Right lung (tissue), 10 donors: ENCODE results near the gene KCNK5. TPM values are rescaled to one million over a fixed set of nuclear protein-coding genes. Genes with fewer than 3 reads are reported as not detected.

Experiments used
- DNase-seq, 2 donors: peaks; one replicate each; pipeline ENCODE4 v3.0.0-alpha.2; 2013
- long read RNA-seq, 8 donors: transcript quantifications; one replicate each; lab custom pipeline, GENCODE V29; 2026
- polyA plus RNA-seq, 5 donors: library from polyadenylated mRNA; unstranded; fragments of 120-200 nt; gene quantifications; one replicate each; pipeline versions ENCODE4 v1.2.1 to v1.2.3, GENCODE V29; 2013; ENCODE audit warnings: inconsistent platforms in 1 of 5, low replicate concordance in 1 of 5; ENCODE audit not compliant: insufficient read length in 5 of 5, insufficient read depth in 1 of 5

Gene KCNK5, protein sequence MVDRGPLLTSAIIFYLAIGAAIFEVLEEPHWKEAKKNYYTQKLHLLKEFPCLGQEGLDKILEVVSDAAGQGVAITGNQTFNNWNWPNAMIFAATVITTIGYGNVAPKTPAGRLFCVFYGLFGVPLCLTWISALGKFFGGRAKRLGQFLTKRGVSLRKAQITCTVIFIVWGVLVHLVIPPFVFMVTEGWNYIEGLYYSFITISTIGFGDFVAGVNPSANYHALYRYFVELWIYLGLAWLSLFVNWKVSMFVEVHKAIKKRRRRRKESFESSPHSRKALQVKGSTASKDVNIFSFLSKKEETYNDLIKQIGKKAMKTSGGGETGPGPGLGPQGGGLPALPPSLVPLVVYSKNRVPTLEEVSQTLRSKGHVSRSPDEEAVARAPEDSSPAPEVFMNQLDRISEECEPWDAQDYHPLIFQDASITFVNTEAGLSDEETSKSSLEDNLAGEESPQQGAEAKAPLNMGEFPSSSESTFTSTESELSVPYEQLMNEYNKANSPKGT
- polyA plus RNA-seq = 10 to 100 TPM; 17.8 to 28.6 (median 27.5) TPM
- long read RNA-seq, donor 1, partial matches to known transcripts = 17 of 21 reads
- long read RNA-seq, donor 1, other reads (novel, unspliced or antisense) = 0 of 21 reads
- long read RNA-seq, donor 2, partial matches to known transcripts = 0 of 4 reads
- long read RNA-seq, donor 2, other reads (novel, unspliced or antisense) = 0 of 4 reads
- long read RNA-seq, donor 3, partial matches to known transcripts = 0 of 1 reads
- long read RNA-seq, donor 3, other reads (novel, unspliced or antisense) = 0 of 1 reads
- long read RNA-seq, donor 4, partial matches to known transcripts = 5 of 8 reads
- long read RNA-seq, donor 4, other reads (novel, unspliced or antisense) = 0 of 8 reads
- long read RNA-seq, donor 5, partial matches to known transcripts = 7 of 11 reads
- long read RNA-seq, donor 5, other reads (novel, unspliced or antisense) = 0 of 11 reads
- long read RNA-seq, donor 6, transcript KCNK5-201 (5 exons, 3,756 nt) = major isoform, 9 of 18 reads
- long read RNA-seq, donor 6, partial matches to known transcripts = 9 of 18 reads
- long read RNA-seq, donor 6, other reads (novel, unspliced or antisense) = 0 of 18 reads
- long read RNA-seq, donor 7, partial matches to known transcripts = 9 of 12 reads
- long read RNA-seq, donor 7, other reads (novel, unspliced or antisense) = 0 of 12 reads
- long read RNA-seq, donor 8, partial matches to known transcripts = 0 of 1 reads
- long read RNA-seq, donor 8, other reads (novel, unspliced or antisense) = 0 of 1 reads

DNA sequence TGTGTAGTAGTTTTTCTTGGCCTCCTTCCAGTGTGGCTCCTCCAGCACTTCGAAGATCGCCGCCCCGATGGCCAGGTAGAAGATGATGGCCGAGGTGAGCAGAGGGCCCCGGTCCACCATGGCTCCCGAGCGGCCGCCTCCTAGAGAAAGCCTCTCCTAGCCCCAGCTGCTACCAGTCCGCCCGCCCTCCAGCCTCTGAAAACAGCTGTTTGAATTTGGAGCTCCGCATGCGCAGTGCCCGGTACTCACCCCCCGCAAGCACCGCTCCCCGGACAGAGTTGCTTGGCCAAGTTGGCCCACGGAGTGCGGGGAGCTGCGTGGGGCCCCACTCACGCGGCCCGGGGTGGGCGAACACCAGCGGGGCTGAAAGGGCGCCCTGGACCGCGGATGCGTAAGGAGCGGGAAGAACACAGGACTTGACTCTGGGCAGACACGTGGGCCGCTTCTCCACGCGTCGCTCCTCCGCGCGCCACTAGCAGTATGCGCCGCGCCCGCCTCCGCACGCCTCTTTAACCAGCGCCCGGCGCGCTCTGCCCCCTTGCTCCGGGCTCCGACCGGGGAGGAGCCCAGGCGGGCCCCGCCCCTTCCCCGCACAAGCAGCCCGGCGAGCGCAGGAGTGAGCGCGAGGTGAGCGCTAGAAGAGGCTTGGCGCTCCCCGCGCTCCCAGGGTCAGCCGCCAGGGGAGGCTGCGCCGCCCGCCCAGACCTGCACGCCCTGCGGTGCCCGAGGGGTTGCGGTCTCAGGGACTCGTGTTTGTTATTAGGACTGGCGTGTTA is at the start of gene KCNK5:
TSS of gene KCNK5 (minus strand) at position 484 of the 776 bp plus-strand sequence. CDS start at position 120, 364 bp downstream.
- peak; percentile 73 to 79 for DNase-seq

DNA sequence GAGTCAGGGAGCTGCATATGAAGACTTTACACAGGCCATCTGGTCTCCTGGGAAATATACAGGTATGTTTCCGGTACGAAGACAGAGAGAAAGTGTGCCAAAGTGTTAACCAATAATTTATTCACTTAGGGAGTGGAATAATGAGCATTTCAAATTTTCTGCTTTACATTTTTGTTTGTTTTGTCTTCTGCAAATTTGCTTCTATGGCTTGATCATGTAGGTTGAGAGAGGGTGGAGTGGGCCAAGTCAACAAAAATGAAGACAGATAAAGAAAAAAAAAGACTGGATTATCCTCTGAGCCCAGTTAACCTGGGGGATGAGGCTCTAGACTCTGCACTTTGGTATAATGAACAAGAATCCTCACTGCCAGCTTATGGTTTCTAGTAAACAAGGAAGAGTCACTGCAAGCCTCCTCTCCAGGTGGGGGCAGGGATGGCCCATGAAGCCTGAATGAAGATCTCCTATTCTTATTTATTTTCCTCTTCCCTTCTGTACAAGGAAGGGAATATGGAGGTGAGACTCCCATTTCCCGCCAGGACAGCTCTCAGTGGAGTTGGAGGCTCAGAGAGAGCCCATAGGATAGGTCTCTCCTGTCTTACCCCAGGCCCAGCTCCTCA is 47.2 kb upstream of the KCNK5 start:
- DNase-seq = no peak

DNA sequence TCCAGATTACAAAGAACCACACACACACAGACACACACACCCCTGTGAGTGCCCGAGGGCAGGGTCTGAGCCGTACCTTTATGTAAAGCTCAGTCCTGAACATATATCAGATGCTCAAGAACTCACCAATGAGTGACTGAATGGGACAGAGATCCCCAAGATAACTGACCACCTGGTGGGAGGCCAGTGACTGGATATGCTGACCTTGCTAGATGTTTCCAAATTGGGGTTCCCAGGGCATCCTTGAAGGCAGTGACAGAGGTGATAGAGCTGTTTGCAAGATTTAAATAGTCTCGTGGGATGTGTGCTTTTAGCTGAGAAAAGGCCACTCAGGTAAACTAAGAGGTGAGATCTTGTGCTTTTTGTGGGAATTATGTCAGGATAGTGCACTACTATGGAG is 45.6 kb upstream of the KCNK5 start:
- DNase-seq = no peak

DNA sequence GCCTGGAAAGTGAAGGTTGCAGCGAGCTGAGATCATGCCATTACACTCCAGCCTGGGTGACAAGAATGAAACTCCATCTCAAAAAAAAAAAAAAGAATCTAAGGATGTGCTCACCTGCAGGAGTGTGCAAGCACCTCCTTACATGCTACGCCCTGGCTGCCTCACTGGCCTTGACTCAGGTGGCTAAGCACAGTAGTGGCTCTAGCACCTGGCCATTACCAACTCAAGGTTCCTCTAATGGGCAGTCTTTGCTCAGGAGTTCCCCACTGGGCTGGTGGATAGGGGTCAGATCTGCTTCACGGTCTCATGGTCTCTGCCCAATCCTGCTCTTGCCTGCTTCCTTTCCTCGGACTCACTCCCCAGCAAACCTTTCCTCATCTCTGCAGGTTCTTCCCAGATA is 45.2 kb upstream of the KCNK5 start:
- DNase-seq = no peak

DNA sequence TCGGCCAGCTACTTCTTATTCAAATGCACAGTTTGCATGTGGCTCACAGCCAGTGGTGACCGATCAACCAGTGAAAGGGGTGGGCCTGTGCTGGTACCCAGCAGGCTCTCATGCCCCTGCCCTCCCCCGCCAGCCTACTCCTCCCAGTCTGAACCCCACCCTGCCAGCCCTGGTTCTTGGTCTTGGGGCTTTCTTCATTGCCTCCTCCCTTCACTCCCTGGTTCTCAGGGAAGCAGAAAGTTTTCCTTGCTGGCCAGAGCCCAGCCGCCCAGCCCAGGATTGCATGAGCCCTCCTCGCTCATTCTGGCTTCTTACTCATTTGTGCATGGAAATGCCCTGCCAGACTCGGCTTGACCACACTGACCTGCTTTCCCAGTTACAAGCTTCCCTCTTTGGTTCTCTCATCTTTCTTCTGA is 44.1 kb upstream of the KCNK5 start:
- DNase-seq = no peak

DNA sequence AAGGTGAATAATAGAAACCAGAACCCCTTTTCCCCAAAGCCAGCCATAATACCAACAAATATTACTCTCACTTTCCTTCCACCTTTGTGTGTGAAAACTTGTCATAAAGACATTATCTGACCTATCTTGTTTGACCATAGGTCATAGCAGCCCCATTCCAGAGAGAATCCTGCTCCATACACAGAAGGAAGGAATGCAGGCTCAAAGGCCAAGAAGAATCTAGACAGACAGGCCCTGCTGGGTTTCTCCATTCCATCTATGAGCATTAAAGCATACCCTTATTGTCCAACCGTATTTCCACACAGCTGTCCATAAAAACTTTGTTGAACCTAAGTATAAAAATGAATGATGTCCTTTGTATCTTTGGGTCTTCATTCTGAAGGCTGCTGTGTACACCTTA is 40.7 kb upstream of the KCNK5 start:
- no peak for DNase-seq

DNA sequence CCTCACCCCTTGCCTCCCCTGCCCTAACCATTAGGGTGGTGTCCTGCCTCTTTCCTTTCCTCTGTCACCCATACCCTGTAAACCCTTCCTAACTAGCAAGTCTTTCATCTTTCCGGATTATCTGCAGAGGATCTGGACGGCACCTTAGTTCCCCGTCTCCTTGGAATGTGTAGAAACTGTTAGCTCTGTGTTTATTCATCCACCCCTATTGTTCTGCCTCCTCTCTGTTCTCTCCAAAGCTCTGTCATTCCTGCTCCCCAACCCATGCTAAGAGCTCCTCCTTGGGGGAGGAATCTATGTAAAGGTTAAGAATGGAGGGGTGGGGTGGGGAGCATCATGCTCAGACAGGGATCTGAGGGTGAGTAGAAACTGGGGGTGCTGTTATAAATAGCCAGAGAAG is 39.4 kb upstream of the KCNK5 start:
- DNase-seq = no peak

DNA sequence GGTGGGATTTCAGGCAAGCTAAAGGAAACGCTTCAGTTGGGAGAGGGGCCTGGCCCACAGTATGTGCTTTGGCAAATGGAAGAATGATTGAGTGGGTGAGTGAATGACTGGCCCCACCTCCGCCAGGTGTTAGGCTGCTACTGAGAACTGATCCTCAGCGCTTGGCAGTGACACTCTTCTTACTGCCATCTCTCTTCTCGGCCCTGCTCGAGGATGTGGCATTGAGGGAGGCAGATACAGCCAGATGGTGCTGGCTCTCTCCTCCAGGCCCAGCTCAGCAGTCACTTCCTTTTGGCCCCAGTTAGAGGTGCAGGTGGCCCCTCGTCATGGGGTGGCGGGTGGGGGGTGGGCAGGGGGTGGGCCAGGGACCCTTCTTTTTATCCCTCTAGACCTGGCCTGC is 38.9 kb upstream of the KCNK5 start:
- no peak for DNase-seq

DNA sequence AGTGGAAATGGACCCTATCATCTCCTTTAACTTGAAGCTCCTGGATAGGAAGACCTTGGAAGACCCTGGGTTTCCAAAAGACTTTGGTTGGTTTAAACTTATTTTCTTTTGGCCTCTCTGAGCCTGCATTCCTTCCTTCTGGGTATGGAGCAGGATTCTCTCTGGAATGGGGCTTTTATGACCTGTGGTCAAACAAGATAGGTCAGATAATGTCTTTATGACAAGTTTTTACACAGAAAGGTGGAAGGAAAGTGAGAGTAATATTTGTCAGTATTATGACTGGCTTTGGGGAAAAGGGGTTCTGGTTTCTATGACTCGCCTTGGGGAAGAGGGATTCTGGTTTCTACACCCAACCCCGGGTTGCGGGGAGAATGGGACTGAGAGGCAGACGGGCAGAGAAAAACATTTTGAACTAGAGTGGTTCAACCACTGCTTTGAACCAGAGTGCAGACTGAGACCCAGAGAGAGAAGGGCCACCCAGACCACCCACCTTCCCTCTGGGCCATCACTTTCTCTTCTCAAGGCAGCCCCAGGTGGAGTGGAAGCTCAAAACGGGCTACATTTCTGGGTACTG is 37.6 kb upstream of the KCNK5 start:
- DNase-seq = no peak

DNA sequence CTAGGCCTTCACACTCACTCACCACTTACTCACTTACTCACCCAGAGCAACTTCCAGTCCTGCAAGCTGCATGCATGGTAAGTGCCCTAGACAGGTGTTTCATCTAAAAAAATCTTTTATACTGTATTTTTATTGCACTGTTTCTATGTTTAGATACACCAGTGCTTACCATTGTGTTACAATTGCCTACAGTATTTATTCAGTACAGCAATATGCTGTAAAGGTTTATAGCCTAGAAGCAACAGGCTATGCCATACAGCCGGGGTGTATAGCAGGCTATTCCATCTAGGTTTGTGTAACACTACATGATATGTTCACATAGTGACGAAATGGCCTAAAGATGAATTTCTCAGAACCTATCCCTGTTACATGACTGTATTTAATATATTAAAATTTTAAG is 37.1 kb upstream of the KCNK5 start:
- DNase-seq = no peak

DNA sequence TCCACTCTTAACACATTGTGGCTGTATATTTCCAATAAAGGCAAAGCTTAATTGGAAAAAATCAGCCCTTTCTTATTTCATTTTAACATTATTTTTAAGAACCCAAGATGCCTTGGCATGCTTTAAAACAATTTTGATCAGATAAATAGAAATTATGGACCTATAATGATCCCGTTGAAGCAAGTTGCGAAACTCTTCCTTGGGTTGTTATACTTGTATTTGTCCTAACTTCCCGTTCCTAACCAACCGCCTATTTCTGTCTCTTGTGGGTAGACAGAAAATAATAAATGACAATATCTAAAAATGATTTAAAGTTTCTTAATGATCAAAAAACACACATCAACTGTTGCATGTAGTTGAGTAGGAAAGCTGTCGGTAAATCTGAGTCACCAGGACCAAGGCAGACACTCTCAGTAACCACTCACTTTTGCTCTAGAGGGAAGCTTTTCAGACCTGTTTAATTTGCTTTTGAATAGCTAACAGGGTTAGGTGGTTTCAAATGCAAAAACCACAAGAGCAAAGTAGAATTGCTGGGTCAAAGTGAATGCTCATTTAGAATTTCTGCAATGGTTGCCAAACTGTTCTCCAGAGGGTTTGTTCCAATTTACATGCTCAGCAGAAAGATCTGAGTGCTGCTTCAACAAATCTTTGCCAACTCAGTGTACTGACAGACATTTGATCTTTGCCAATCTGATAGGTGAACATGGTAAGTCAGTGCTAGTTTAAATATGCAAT is 34.2 kb upstream of the KCNK5 start:
- DNase-seq = peak; percentile 18 to 30

DNA sequence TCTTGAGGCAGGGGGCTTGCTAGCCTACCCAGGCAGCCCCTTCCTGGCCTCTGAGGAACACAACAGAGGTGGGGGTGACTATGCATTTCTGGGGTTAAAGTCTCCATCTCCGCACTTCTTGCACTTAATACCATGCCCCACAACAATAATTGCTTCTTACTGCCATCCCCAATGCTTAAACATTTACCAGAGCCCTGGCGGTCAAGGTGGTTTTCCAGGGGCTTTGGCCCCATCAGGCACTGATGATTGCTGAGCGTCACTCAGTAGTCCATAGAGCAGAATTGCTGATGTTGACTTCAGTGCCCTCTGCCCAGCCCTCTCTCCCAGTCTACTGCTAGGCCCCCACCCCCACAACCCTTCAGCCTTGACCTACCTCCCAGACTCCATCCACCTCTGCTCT is 32.5 kb upstream of the KCNK5 start:
- no peak for DNase-seq

DNA sequence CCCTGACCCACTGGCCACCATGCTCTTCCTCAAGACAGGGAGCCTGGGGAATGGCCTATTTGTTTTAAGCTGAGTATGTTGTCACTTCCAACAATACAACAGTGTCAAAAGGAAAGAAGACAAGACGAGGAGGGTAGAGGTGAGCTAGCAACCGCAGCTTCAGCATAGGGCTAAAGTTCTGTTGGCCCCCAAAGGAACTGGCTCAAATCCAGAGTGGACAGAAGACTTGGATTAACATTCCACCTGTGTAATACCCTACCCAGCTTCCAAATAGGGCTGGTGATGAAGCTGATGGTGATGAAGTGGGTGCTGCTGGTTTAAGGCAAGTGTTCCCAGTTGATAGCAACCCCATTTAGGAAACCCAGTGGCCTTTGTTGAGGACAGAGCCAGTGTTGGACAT is 31.7 kb upstream of the KCNK5 start:
- no peak for DNase-seq

DNA sequence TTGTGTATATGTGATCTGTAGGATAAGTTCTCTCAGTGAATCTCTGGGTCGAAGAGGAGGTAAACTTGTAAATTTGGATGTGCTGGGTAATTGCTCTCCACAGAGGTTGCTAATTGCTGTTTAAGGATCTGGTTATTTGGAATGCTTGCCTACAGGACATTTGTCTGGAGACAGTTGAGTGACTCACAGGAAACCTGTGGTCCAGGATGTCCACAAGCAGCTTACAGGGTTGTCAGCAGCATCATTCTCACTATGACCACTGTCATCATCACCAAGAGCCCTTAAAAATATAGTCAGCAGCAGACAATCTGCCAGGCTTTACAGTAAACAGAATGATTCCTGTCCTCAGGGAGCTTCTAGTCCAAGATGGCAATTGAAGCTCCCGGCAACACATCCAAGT is 31.2 kb upstream of the KCNK5 start:
- no peak for DNase-seq

DNA sequence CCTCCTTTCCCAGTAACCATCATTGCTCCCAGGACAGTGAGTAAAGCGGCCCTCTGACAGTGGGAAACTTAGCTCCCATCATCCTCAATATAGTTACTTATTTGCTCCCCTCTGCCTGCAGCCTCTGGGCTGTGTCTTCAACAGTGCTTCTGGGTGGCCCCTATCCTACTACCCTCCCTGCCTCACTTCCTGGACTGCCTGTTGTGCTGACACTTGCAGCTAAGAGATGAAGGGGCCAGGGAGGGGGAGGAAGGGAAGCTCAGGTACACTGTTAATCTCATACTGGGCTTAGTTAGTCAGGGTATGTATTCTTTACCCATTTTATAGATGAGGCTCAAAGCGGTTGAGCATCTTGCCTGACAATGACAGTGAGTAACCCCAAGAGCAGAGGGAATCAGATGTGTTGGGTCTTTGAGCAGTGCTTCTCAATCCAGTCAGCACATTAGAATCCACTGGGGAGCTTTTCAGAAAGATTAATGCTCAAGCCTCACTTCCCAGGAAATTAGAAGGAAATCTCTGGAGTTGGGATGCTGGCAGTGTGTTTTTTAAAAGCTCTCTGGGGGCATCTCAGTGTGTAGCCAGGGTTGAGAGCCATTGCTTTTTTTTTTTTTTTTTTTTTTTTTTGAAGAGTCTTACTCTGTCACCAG is 27.1 kb upstream of the KCNK5 start:
- DNase-seq = no peak

DNA sequence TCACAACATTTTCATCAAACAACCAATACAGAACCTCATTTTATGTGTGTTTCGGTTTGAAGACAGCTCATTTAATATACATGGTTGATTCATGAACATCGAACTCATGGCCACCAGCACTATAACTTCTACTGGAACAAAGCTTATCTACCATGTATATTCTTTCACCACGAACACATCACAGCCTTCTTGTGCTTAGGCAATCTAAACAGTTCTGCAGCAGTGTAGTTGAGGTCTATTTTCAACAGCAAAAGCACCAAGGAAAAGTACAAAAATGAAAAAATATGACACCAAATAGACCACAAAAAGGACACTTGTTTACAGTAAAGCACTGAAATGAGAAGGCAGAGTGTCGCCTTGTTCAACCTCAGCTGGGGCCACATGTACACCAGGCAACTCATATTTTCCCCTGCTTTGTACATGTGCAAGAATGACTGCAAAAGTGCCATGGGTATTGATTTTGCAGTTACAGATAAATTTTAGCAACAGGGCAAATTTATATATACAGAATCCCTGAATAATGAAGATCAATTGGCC is 25.8 kb upstream of the KCNK5 start:
- DNase-seq = no peak

DNA sequence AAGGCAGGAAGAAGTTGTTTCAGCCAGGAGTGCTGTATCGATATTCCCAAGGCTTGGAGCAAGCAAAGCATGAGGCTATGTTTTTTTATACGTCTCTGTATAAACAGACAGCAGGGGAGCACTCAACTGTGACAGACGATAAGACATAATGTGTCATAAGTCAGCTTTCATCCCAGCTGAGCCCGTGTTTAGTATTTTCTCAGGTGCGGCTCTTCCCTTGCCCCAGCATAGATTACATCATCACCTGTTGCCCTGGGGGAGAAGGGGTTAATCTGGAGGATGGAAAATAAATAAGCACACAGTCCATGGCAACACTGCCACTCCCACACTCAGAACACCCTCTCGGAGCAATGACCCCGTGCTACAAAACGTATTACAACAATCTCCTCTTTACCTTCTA is 22.1 kb upstream of the KCNK5 start:
- no peak for DNase-seq

DNA sequence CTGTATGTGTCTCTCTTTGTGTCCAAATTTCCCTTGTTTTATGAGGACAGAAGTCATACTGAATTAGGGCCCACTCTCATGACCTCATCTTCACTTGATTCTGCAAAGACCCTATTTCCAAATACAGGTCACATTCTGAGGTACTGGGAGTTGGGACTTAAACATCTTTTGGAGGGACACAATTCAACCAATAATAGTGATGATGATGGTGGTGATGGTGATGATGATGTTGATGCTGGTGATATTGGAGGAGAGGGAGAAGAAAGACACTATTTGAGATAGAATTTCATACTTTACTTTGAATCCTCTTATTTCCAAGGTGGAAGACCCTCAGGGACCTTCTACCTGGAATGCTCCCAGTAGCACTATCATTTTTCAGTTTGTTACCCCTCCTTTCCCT is 21.2 kb upstream of the KCNK5 start:
- no peak for DNase-seq

DNA sequence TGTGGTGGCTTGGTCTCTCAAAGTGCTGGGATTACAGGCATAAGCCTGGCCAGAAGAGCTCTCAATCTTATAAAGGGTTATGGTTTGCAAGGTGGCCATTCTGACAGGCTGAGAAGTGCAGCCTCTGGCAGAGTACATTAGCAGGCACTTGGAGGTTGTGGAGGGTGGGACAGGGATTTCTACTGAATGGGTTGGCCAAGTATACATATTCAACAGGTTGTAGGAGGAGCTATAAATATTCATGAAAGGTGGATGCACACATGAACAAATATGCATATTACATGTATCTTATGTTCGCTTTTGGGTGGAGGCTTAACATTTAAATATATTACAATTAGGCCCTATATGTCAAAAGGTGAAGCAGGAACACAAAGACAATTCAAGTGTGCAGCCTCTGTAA is 20.0 kb upstream of the KCNK5 start:
- DNase-seq = no peak
